Left renal pelvis (tissue), 4 donors: ENCODE data around the gene DCTD. TPM values are rescaled to one million over a fixed set of nuclear protein-coding genes. Genes with fewer than 3 reads are reported as not detected.

Experiments used
- DNase-seq, 4 donors: peaks; one replicate each; pipeline ENCODE4 v3.0.0-alpha.2; 2013; ENCODE audit warnings: low read depth in 4 of 4, low spot score in 3 of 4
- polyA plus RNA-seq, 4 donors: library from polyadenylated mRNA; unstranded; fragments of 120-200 nt; gene quantifications; one replicate each; pipeline ENCODE4 v1.2.1, GENCODE V29; 2013; ENCODE audit not compliant: insufficient read length in 4 of 4

DCTD gene
- polyA plus RNA-seq: 100 to 1,000 TPM; 100 to 131 (median 113) TPM

DNA sequence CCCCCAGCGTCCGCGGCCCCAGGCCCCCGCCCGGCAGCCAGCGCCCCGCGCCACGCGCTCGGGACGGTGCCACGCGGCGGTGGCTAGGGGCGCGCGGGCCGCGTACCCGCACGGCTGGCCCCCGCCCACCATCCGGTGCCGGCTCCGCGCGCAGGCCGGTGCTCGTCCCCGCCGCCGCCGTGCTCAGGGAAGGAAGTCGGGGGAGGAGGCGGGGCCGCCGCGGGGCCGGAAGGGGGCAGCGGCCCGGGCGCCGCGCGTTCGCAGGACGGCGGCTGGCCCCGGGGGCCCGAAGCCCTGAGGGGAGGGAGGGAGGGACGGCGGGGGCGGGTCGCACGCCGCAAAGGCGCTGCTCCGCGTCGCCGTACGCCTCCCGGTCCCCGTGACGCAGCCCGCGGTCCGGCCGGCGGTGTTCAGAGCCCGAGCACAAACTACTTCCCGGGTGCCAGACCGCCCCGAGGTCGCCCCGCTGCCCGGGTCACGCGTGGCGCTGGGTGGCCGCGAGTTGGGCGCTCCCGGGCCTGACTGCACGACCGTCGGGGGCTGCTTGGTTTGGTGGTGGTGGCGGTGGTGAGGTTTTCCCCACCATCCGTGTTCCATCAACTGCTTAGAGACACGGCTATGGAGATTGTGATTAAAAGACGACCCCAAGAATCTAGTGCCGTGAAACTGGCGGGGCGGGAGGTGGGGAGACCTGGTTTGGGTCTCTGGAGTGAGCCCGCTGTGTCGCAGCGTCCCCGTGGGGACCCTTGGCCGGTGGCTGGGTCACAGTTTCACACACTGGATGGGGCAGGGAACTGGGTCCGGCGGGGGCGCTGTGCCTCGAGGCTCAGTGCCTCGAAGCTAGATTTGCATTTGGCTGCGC is at the start of gene DCTD:
Gene DCTD, minus strand, starts transcription at position 205 of the 862 bp plus-strand sequence. CDS start 1,818 bp downstream, outside the sequence.
- DNase-seq: peak in 2 of 4 donors; percentile 48 to 54

- DNase-seq: no peak
Observed at GRCh38 chr4:182960746-182961145, 43.6 kb upstream of the DCTD start.

DNA sequence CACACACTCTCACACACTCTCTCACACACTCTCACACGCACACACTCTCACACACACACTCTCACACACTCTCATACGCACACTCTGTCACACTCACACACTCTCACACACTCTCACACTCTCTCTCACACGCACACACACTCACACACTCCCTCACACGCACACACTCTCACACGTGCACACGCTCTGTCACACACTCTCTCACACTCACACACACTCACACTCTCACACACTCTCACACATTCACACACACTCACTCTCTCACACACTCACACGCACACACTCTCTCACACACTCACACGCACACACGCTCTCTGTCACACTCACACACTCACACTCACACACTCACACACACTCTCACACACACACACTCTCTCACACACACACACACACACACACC is 43.0 kb upstream of the DCTD start:
- no peak for DNase-seq

DNA sequence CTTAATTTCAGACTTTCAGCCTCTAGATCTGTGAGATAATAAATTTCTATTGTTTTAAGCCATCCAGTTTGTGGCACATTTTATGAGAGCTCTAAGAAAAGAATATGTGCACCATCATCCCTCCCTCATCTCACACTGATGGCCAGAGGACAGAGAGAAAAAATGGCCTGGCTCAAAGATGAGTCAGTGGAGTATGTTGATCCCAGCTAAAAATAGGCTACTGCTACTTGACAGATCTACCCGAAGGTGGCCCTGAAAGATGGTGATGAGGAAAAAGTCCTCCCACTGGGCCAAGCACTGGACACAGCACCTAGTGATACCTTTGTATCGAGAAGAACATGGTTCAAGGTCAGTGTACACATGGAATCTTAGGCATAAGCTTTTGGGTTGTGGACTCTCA is 38.2 kb upstream of the DCTD start:
- DNase-seq: no peak

- DNase-seq: no peak
Observed at GRCh38 chr4:182944484-182945213, 27.5 kb upstream of the DCTD start.

GRCh38 chr4:182939680-182940079 is 22.5 kb upstream of the DCTD start:
- no peak for DNase-seq

- no peak for DNase-seq
Observed at GRCh38 chr4:182938205-182938645, 21.0 kb upstream of the DCTD start.

GRCh38 chr4:182937268-182938204 is 20.4 kb upstream of the DCTD start:
- no peak for DNase-seq

DNA sequence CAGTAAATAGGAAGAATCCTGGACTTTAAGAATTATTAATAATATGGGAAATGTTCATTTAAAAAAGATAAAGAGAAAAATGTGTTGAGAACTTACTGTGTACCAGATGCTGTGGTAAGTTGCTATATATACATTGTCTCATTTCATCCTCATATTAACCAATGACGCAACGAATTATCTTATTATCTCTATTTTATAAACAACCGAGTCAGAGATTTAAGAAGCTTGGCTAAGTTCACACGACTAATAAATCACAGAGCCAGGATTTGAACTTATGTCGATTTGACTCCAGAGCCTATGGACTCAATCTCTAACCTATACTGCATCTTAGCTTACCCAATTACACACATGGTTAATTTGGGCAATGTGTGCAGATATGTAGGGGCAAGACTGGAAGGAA is 15.5 kb upstream of the DCTD start:
- no peak for DNase-seq

GRCh38 chr4:182931691-182932345 is 14.6 kb upstream of the DCTD start:
- DNase-seq: no peak

DNA sequence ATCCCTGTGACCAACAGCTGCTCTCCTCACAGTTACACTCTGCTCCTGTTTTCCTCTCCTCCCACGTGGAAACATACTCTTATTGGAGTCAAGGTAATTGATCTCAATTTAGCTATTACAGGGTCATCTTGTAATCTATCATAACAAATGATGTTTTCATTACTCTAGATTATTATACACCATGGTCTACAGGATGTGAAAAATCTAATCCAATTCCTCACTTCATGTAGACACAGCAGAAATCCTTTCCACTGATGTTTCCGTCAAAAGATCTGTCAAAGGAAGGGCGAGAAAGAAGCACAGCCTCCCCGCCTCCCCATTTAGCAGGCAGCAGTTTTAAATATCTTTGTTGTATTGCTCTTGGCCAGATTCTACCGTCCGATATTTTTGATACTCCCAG is 13.7 kb upstream of the DCTD start:
- no peak for DNase-seq

DNA sequence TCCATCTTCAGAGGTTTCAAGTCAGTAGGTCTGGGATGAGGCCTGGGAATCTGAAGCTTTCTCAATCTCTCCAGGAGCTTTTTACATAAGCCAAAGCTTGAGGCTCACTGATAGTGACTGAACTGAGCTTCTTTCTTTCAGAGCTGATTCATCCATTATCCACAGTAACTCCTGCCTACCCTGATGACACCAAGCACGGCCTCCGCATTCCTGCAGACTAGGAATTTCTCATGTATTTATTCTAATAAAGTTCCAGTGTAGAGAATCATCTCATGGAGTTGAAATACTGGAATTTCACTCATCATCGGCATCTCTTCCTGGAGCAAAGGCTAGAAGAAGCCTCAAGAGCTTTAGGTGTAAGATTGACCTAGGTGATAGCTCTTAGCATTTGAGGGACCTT is 12.1 kb upstream of the DCTD start:
- no peak for DNase-seq

- DNase-seq: no peak
Observed at GRCh38 chr4:182928061-182928460, 10.9 kb upstream of the DCTD start.

GRCh38 chr4:182927505-182927904 is 10.3 kb upstream of the DCTD start:
- no peak for DNase-seq

- no peak for DNase-seq
Observed at GRCh38 chr4:182925855-182926254, 8.7 kb upstream of the DCTD start.

GRCh38 chr4:182925298-182925757 is 8.1 kb upstream of the DCTD start:
- DNase-seq: peak in 3 of 4 donors; percentile 50 to 68 (median 60)

DNA sequence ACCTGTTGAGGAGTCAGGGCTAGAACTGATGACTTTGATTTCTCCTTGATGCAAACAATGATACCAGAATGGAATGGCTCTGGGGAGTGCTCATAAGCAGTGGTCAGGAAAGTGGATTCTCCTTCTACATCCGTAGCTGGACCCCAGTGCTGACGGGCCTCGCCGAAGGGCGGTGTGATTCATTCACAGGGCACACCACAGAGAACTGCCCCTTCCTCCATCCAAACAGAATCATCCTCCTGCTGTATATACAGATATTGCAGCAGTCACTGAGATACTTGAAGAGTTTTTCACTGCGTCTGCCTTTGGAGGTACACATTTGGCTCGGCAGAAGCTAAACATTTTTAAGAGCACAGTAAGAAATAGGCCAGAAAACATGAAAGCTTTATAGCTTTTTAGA is 7.3 kb upstream of the DCTD start:
- DNase-seq: no peak

DNA sequence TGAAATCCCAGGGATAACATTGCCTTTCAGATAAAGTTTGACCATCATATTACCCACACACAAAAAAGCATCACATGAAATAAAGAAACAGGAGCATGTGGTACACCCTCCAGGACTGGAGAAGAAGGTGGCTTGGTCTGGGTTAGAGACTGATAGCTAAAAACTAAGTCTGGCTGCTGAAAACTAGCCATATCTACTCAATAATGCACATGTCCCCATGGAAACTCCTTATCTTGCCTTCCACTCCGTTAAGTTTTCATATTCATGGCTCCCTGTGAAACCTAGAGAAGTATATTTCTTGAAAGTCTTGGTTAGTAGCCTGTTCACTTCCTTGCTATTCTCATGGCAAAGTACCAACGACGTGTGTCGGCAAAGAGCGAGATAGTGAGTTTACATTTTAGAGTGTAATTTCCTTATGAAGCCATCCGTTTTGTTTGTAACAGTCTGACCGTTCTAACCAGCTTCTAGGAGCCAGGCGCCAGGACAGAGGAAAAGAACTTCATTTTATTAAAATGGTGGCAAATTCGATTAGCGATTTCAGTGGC is 6.7 kb upstream of the DCTD start:
- no peak for DNase-seq

DNA sequence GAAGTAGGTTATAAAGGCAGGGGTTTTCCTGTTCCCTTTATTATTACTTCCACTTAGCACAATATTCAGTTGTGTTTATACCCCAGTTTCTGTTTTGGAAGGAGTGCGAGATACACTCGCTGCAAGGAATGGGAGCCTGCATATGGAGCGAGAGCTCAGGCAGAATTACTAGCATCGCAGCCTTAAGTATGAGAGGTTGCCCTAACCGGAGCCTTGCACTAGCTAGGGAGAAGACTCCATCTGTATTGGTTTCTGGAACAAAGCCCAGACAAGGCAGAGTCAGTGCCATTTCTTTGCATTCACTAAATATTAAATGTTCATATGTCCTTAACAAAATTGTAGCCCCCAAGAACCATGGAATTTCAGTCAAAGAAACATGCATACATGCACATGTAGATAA is 6.2 kb upstream of the DCTD start:
- DNase-seq: no peak
